Caco-2 (cell line): ENCODE results near the gene MB21D2. TPM values are rescaled to one million over a fixed set of nuclear protein-coding genes. Genes with fewer than 3 reads are reported as not detected.

ENCODE experiments used
- BruUV-seq: library from RNA; stranded (reverse); fragments of 400-500 nt; replicated peaks from 2 replicates; lab custom pipeline; 2021; lab: Mats Ljungman, UMichigan
- CTCF ChIA-PET: fragments of 300-600 bp; sonication (Branson Sonifier 250); formaldehyde crosslinking; loops from one replicate; lab custom pipeline; 2022; ENCODE audit warnings: antibody characterized with exemption; lab: Charles Lee
- POLR2A ChIA-PET: fragments of 300-600 bp; sonication (Branson Sonifier 250); formaldehyde crosslinking; loops from one replicate; lab custom pipeline; 2022; ENCODE audit warnings: antibody characterized with exemption; lab: Charles Lee
- DNase-seq, 2 experiments: peaks; one replicate each; pipeline versions ENCODE4 v3.0.0 to v3.0.0-alpha.2; 2020 to 2022
- H3K27me3 ChIP-seq: replicated peaks from 2 replicates; pipeline ENCODE4 v1.6.0; 2011; ENCODE audit warnings: low read length; ENCODE audit not compliant: control insufficient read depth, insufficient read depth
- H3K36me3 ChIP-seq: 2 replicates; pipeline ENCODE4 v1.5.1; 2011; ENCODE audit warnings: low read length; ENCODE audit not compliant: control insufficient read depth, insufficient read depth
- H3K4me1 ChIP-seq: fragments of 250-450 bp; sonication (Bioruptor Pico); 2 replicates; pipeline ENCODE4 v1.5.1; 2020; ENCODE audit warnings: mild to moderate bottlenecking
- H3K4me3 ChIP-seq: 2 replicates; pipeline ENCODE4 v1.5.1; 2011; ENCODE audit warnings: low read depth, mild to moderate bottlenecking, control low read depth, low read length
- H3K9me3 ChIP-seq: fragments of 250-450 bp; sonication (Bioruptor Pico); 2 replicates; pipeline ENCODE4 v1.5.1; 2020; ENCODE audit warnings: mild to moderate bottlenecking, moderate library complexity
- H3K27ac Mint-ChIP-seq: one replicate; pipeline ENCODE4 v1.8.0; 2022; ENCODE audit warnings: mixed read lengths; ENCODE audit not compliant: unreplicated experiment
- H3K27me3 Mint-ChIP-seq: one replicate; pipeline ENCODE4 v1.8.0; 2022; ENCODE audit warnings: mixed read lengths; ENCODE audit not compliant: insufficient read depth, unreplicated experiment
- H3K36me3 Mint-ChIP-seq: one replicate; pipeline ENCODE4 v1.8.0; 2022; ENCODE audit warnings: mild to moderate bottlenecking, mixed read lengths; ENCODE audit not compliant: insufficient read depth, unreplicated experiment
- H3K4me1 Mint-ChIP-seq: one replicate; pipeline ENCODE4 v1.8.0; 2022; ENCODE audit warnings: low read depth, mixed read lengths; ENCODE audit not compliant: unreplicated experiment
- H3K4me3 Mint-ChIP-seq: one replicate; pipeline ENCODE4 v1.8.0; 2022; ENCODE audit warnings: mild to moderate bottlenecking, moderate library complexity, mixed read lengths; ENCODE audit not compliant: unreplicated experiment
- H3K9me3 Mint-ChIP-seq: one replicate; pipeline ENCODE4 v1.8.0; 2022; ENCODE audit warnings: mixed read lengths; ENCODE audit not compliant: unreplicated experiment
- intact Hi-C: fragments of 100-400 bp; cut with micrococcal nuclease; formaldehyde crosslinking; loops from one replicate; pipeline ENCODE4 v1.10.0; 2022; ENCODE audit not compliant: unreplicated experiment
- total RNA-seq: library from RNA; stranded (reverse); gene quantifications from 2 replicates; pipeline ENCODE4 v1.2.3, GENCODE V29; 2022
- TF ChIP-seq, protein P1 (sequence below), 2 experiments: fragments of 200-600 bp in 1 of 2; IDR thresholded peaks; 1 replicate in 1 of 2; 2 replicates in 1 of 2; pipeline versions ENCODE4 v1.5.1 to v1.8.0; 2011 to 2022; ENCODE audit warnings: antibody characterized with exemption in 1 of 2, control low read depth in 1 of 2, inconsistent platforms in 1 of 2, low read depth in 1 of 2, low read length in 1 of 2, mild to moderate bottlenecking in 1 of 2, moderate library complexity in 1 of 2; ENCODE audit not compliant: insufficient read depth in 1 of 2, severe bottlenecking in 1 of 2, unreplicated experiment in 1 of 2

MB21D2 gene
- total RNA-seq, 1 experiment from 2014 or later, result 11.0 TPM

DNA sequence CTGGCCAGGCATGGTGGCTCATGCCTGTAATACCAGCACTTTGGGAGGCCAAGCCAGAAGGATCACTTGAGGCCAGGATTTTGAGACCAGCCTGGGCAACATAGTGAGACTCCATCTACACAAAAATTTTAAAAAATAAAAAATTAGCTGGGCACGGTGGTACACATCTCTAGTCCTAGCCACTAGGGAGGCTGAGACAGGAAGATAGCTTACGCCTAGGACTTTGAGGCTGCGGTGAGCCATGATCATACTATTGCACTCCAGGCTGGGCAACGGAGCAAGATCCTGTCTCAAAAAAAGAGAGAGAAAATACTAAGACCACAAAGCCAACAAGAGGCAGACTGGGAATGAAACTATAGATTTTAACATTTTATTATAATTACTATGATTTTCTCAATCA lies 4.1 kb downstream of the MB21D2 start:
- Mint-ChIP-seq H3K27ac (no peak overlapping the region), H3K4me1 (peaks cover 14% of the 10 kb centered on the region), H3K4me3 (no peak overlapping the region), H3K36me3 (peaks cover 8% of the 10 kb centered on the region), H3K27me3 (no peaks in the 10 kb centered on the region), H3K9me3 (no peaks in the 10 kb centered on the region)
- Histone ChIP-seq H3K9me3 (no peaks in the 10 kb centered on the region), H3K4me1 (peaks cover 25% of the 10 kb centered on the region), H3K27me3 (no peaks in the 10 kb centered on the region), H3K4me3 (no peak overlapping the region), H3K36me3 (no peaks in the 10 kb centered on the region)
- DNase-seq, result no peak
- CTCF ChIA-PET, result no interaction called here
- TF ChIP-seq, protein P1, sequence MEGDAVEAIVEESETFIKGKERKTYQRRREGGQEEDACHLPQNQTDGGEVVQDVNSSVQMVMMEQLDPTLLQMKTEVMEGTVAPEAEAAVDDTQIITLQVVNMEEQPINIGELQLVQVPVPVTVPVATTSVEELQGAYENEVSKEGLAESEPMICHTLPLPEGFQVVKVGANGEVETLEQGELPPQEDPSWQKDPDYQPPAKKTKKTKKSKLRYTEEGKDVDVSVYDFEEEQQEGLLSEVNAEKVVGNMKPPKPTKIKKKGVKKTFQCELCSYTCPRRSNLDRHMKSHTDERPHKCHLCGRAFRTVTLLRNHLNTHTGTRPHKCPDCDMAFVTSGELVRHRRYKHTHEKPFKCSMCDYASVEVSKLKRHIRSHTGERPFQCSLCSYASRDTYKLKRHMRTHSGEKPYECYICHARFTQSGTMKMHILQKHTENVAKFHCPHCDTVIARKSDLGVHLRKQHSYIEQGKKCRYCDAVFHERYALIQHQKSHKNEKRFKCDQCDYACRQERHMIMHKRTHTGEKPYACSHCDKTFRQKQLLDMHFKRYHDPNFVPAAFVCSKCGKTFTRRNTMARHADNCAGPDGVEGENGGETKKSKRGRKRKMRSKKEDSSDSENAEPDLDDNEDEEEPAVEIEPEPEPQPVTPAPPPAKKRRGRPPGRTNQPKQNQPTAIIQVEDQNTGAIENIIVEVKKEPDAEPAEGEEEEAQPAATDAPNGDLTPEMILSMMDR (IDR thresholded peaks at IDR 0.05; ENCODE audit: insufficient read depth in 1 of 2, low read depth in 1 of 2, low read length in 1 of 2, severe bottlenecking in 1 of 2, unreplicated experiment in 1 of 2), result no peak
- BruUV-seq, result no TSS peak
- POLR2A ChIA-PET, result no interaction called here
- intact Hi-C loops, result no loop called here

GRCh38 chr3:192911293-192911692 lies 6.4 kb downstream of the MB21D2 start:
- CTCF ChIA-PET, result no interaction called here
- TF ChIP-seq, protein P1 (IDR thresholded peaks at IDR 0.05; ENCODE audit: insufficient read depth in 1 of 2, low read depth in 1 of 2, low read length in 1 of 2, severe bottlenecking in 1 of 2, unreplicated experiment in 1 of 2), result no peak
- POLR2A ChIA-PET, result no interaction called here
- BruUV-seq, result no TSS peak
- intact Hi-C loops, result no loop called here
- Mint-ChIP-seq H3K4me1 (peaks cover 31% of the 10 kb centered on the region), H3K4me3 (no peak overlapping the region), H3K27ac (no peak overlapping the region), H3K36me3 (peaks cover 13% of the 10 kb centered on the region), H3K9me3 (no peaks in the 10 kb centered on the region), H3K27me3 (no peaks in the 10 kb centered on the region)
- no peak for DNase-seq
- no peaks in the 10 kb centered on the region for H3K27me3 ChIP-seq
- H3K36me3 ChIP-seq, result no peaks in the 10 kb centered on the region
- H3K9me3 ChIP-seq, result no peaks in the 10 kb centered on the region
- H3K4me1 ChIP-seq, result peaks cover 42% of the 10 kb centered on the region
- H3K4me3 ChIP-seq, result no peak overlapping the region

DNA sequence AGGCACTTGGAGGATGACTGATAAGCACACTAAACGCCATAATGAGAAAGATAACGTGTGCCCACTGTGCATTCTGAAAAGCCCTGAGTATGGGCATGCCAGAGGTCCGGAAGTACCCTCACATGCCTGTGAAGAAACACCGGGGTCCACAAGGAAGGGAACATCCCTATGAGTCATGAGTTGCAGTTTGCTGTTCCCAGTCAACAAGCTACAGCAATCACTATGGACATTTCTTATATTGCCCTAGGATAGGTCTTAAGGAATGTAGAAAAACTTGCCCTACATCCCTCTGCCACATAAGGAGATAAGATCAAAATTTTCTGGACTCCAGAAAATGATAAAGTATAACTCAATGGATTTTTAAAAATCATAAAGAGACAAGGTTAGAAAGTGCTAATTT lies 9.9 kb downstream of the MB21D2 start:
- BruUV-seq, result no TSS peak
- Mint-ChIP-seq H3K27me3 (no peaks in the 10 kb centered on the region), H3K4me3 (no peak overlapping the region), H3K27ac (peak overlapping the region; percentile 63), H3K36me3 (peaks cover 20% of the 10 kb centered on the region), H3K4me1 (peaks cover 29% of the 10 kb centered on the region), H3K9me3 (no peaks in the 10 kb centered on the region)
- TF ChIP-seq, protein P1 (IDR thresholded peaks at IDR 0.05; ENCODE audit: insufficient read depth in 1 of 2, low read depth in 1 of 2, low read length in 1 of 2, severe bottlenecking in 1 of 2, unreplicated experiment in 1 of 2), result no peak
- H3K36me3 ChIP-seq, result no peaks in the 10 kb centered on the region
- DNase-seq, result peak in 1 of 2 experiments; percentile 53
- H3K4me1 ChIP-seq, result peaks cover 29% of the 10 kb centered on the region
- H3K27me3 ChIP-seq, result no peaks in the 10 kb centered on the region
- H3K9me3 ChIP-seq, result no peaks in the 10 kb centered on the region
- no peak overlapping the region for H3K4me3 ChIP-seq
- POLR2A ChIA-PET, result interaction anchor here (1.0 to 1.3 kb wide), 3 partner anchors 10 to 19 kb away, joined by 3 to 4 read pairs (median 3); partner anchors contain the start of gene MB21D2
- intact Hi-C loops, result loop anchor here (1.0 kb wide), 1 partner anchor 10 kb away; no protein-coding TSS in a partner anchor
- CTCF ChIA-PET, result interaction anchor here (1.0 to 1.2 kb wide), 2 partner anchors 10 to 28 kb away, joined by 5 to 6 read pairs; no protein-coding TSS in a partner anchor
